ENCODE results near the gene ATG7. TPM values are rescaled to one million over a fixed set of nuclear protein-coding genes. Genes with fewer than 3 reads are reported as not detected.
"Not testable (repeated sequence)": the region's sequence is repeated elsewhere in the genome, so short reads cannot be mapped to it uniquely, and the experiment has no call there.

ATG7 gene
- total RNA-seq, 1 donor from 2014 or later, result 55.0 TPM

DNA sequence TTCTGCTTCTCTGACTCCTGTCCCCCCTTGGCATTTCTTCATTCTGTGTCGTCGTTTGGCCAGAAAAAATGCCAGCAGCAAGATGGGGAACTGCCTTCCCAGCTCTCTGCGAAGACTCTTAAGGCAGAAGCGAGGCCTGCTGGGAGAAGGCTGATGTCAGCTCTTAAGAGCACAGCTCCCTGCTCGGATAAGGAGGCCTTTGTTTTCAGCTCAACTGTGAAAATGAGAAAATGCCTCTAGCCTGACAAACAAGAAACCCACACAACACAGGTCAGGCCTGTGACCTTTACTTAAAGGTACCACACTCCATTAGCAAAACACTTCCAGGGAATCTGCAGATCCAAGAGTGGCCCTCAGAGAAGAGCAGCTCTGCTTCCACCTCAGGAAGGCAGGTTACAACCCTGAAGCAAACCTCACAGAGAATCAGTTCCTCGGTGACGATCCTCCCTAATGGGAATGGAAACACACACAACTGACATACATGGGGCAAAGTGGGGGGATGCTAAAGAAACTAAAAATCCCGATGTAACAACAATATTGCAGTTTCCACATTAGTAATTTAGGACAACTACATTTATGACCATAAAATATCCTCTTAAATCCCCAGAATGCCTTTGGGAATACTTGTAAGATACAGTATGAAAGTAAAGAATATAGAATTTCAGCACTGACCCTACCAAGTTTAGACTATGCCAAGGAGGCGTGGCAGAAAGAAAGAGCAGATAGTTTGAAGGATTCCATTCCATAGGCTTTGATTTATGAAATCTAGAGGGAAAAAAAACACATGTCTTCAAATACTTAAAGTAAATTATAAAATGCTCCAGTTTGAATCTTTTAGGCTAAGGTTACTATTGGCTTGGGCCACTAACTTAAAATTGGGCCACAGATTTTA, 319.4 kb downstream of the ATG7 start:
- no peak for DNase-seq (ENCODE audit: extremely low spot score in 2 of 2)
- intact Hi-C loops (cut with DNase I), result no loop called here
- H3K4me1 ChIP-seq, result peaks cover 73% of the 10 kb centered on the region

DNA sequence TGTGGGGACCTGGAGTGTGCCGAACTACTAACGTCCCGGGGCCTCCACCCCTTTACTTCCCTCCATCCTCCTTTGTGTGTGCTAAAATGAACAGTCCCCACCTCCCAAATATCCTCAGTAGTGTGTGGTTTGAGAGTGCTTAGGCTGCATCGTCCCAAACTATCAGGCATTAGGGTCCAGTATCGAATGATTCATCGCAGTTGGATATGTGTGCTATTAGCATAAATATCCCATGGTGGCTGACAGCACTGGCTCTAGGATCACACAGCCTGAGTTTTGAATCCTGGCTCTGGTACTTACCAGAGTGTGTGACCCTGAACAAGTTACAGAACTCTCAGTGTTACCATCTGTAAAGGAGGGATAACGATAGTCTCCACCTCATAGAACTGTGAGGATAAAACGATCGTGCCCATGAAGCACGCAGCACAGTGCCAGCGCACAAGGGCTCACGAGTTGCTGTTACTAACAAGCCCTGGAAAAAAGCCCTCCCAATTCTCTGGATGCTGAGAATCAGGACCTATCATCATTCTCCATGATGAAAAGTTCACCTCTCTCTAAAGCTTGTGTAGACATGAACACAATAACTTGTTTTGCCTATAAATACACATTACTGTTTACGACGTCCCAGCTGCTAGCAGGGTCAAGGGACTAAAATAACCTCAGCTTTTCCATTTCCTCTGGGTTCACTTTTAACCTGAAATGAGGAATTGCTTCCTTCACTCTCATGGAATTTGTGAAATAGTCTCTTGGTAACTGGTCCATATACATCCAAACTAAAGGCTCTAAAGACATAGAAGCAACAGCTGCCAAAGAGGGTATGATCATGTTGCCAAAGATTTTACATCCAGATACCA, 320.5 kb downstream of the ATG7 start:
- intact Hi-C loops (cut with DNase I), result no loop called here
- peak overlapping the region; percentile 88 for H3K27ac ChIP-seq
- H3K4me3 ChIP-seq, result peak overlapping the region in 1 of 2 donors; percentile 1
- H3K27me3 ChIP-seq, result no peaks in the 10 kb centered on the region
- DNase-seq (ENCODE audit: extremely low spot score in 2 of 2), result no peak
- TF ChIP-seq POLR2AphosphoS5 (IDR thresholded peaks at IDR 0.05; ENCODE audit: insufficient read depth in 1 of 2, low read depth in 1 of 2), result no peak
- TF ChIP-seq POLR2A (IDR thresholded peaks at IDR 0.05), result no peak
- TF ChIP-seq, protein P1, sequence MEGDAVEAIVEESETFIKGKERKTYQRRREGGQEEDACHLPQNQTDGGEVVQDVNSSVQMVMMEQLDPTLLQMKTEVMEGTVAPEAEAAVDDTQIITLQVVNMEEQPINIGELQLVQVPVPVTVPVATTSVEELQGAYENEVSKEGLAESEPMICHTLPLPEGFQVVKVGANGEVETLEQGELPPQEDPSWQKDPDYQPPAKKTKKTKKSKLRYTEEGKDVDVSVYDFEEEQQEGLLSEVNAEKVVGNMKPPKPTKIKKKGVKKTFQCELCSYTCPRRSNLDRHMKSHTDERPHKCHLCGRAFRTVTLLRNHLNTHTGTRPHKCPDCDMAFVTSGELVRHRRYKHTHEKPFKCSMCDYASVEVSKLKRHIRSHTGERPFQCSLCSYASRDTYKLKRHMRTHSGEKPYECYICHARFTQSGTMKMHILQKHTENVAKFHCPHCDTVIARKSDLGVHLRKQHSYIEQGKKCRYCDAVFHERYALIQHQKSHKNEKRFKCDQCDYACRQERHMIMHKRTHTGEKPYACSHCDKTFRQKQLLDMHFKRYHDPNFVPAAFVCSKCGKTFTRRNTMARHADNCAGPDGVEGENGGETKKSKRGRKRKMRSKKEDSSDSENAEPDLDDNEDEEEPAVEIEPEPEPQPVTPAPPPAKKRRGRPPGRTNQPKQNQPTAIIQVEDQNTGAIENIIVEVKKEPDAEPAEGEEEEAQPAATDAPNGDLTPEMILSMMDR (IDR thresholded peaks at IDR 0.05), result no peak
- H3K9me3 ChIP-seq, result no peaks in the 10 kb centered on the region
- no peaks in the 10 kb centered on the region for H3K36me3 ChIP-seq
- peaks cover 63% of the 10 kb centered on the region for H3K4me1 ChIP-seq

More for the DNA sequence above, 319.4 kb downstream of the ATG7 start:
- Histone ChIP-seq H3K27ac (peak overlapping the region; percentile 88), H3K9me3 (no peaks in the 10 kb centered on the region), H3K36me3 (no peaks in the 10 kb centered on the region), H3K27me3 (no peaks in the 10 kb centered on the region), H3K4me3 (peak overlapping the region in 1 of 2 donors; percentile 5)
- TF ChIP-seq, protein P1 (IDR thresholded peaks at IDR 0.05), result no peak
- no peak for TF ChIP-seq POLR2A (IDR thresholded peaks at IDR 0.05)
- no peak for TF ChIP-seq POLR2AphosphoS5 (IDR thresholded peaks at IDR 0.05; ENCODE audit: insufficient read depth in 1 of 2, low read depth in 1 of 2)

- Histone ChIP-seq H3K27ac (peak overlapping the region; percentile 88), H3K4me3 (no peak overlapping the region), H3K4me1 (peaks cover 57% of the 10 kb centered on the region), H3K9me3 (no peaks in the 10 kb centered on the region), H3K27me3 (no peaks in the 10 kb centered on the region), H3K36me3 (no peaks in the 10 kb centered on the region)
- intact Hi-C loops (cut with DNase I), result no loop called here
- DNase-seq (ENCODE audit: extremely low spot score in 2 of 2), result peak in 1 of 2 donors; percentile 22
- TF ChIP-seq, protein P1 (IDR thresholded peaks at IDR 0.05), result no peak
- no peak for TF ChIP-seq POLR2A (IDR thresholded peaks at IDR 0.05)
- no peak for TF ChIP-seq POLR2AphosphoS5 (IDR thresholded peaks at IDR 0.05; ENCODE audit: insufficient read depth in 1 of 2, low read depth in 1 of 2)
These were observed 321.3 kb downstream of the ATG7 start for GRCh38 chr3:11593318-11594034.

DNA sequence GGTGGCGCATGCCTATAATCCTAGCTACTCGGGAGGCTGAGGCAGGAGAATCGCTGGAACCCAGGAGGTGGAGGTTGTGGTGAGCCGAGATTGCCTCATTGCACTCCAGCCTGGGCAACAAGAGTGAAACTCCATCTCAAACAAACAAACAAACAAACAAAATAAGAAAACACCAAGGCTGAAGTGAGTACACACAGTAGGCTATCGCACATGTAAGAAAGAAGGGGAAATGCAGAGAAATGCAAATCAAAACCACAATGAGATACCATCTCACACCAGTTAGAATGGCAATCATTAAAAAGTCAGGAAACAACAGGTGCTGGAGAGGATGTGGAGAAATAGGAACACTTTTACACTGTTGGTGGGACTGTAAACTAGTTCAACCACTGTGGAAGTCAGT, 322.8 kb downstream of the ATG7 start:
- H3K9me3 ChIP-seq; H3K27ac ChIP-seq; intact Hi-C loops (cut with DNase I); H3K4me3 ChIP-seq; H3K36me3 ChIP-seq; H3K27me3 ChIP-seq; DNase-seq (ENCODE audit: extremely low spot score in 2 of 2): not testable (repeated sequence)
- peaks cover 54% of the 10 kb centered on the region for H3K4me1 ChIP-seq

DNA sequence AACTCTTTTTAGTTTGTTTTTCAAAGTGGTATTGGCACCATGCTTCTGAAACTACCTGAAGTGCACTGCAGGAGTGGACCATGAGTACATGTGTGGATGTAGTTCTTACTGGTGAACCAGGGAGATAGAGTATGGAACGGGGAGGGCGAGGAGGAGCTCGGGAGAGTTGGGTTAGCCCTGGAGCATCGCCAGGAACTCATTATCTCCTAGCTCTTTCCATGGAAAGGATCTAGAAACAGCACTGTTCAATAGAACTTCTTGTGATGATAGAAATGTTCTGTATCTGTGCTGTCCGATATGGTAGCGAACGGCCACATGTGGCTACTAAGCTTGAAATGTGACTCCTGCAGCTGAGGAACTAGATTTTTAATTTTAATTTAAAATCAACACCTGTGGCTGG, 324.2 kb downstream of the ATG7 start:
- peak; percentile 19 to 40 for DNase-seq (ENCODE audit: extremely low spot score in 2 of 2)
- H3K27me3 ChIP-seq, result no peaks in the 10 kb centered on the region
- H3K36me3 ChIP-seq, result no peaks in the 10 kb centered on the region
- H3K9me3 ChIP-seq, result no peaks in the 10 kb centered on the region
- intact Hi-C loops (cut with DNase I), result no loop called here
- H3K4me1 ChIP-seq, result peaks cover 54% of the 10 kb centered on the region
- no peak overlapping the region for H3K4me3 ChIP-seq
- no peak overlapping the region for H3K27ac ChIP-seq
- TF ChIP-seq, protein P1 (IDR thresholded peaks at IDR 0.05), result no peak
- TF ChIP-seq POLR2A (IDR thresholded peaks at IDR 0.05), result no peak
- TF ChIP-seq POLR2AphosphoS5 (IDR thresholded peaks at IDR 0.05; ENCODE audit: insufficient read depth in 1 of 2, low read depth in 1 of 2), result no peak

All from vagina (tissue), 2 donors.